Gastrocnemius medialis (tissue), 4 donors: Measurements from ENCODE around the gene SEC61A1. TPM values are rescaled to one million over a fixed set of nuclear protein-coding genes. Genes with fewer than 3 reads are reported as not detected.
A peak's percentile ranks its signal among the peaks of the same experiment; 100 is the strongest.

Source experiments
- ATAC-seq, 2 donors: fragments of 150-250 bp; one replicate each; pipeline ENCODE4 v1.9.1; 2016
- DNase-seq, 2 donors: peaks; one replicate each; pipeline ENCODE4 v3.0.0-alpha.2; 2019
- H3K27ac ChIP-seq, 4 donors: fragments of 200-600 bp; sonication (generic); 1 replicate in 1 of 4; 2 replicates in 3 of 4; pipeline ENCODE4 v1.5.1; 2016 to 2018; ENCODE audit warnings: mild to moderate bottlenecking in 2 of 4, moderate library complexity in 1 of 4
- H3K27me3 ChIP-seq, 3 donors: fragments of 200-600 bp; sonication (generic) in 2 of 3; 1 replicate in 1 of 3; 2 replicates in 2 of 3; pipeline versions ENCODE4 v1.5.1 to v1.6.0; 2016 to 2019; ENCODE audit warnings: mild to moderate bottlenecking in 1 of 3, moderate library complexity in 1 of 3
- H3K36me3 ChIP-seq, 2 donors: fragments of 200-600 bp; sonication (generic) in 1 of 2; one replicate each; pipeline ENCODE4 v1.5.1; 2017 to 2018
- H3K4me1 ChIP-seq, 2 donors: fragments of 200-600 bp; sonication (generic) in 1 of 2; one replicate each; pipeline ENCODE4 v1.5.1; 2016 to 2017; ENCODE audit warnings: mild to moderate bottlenecking in 2 of 2
- H3K4me3 ChIP-seq, 4 donors: fragments of 200-600 bp; sonication (generic) in 3 of 4; 1 replicate in 1 of 4; 2 replicates in 3 of 4; pipeline ENCODE4 v1.5.1; 2016 to 2019; ENCODE audit warnings: mild to moderate bottlenecking in 2 of 4
- H3K9me3 ChIP-seq, 3 donors: fragments of 200-600 bp; sonication (generic) in 2 of 3; 1 replicate in 1 of 3; 2 replicates in 2 of 3; pipeline ENCODE4 v1.5.1; 2016 to 2019
- CTCF ChIP-seq, 5 experiments: fragments of 450-650 bp in 3 of 5; fragments of 200-600 bp in 2 of 5; sonication (generic) in 2 of 5; IDR thresholded peaks in 4 of 5; conservative IDR thresholded peaks in 1 of 5; 1 replicate in 4 of 5; 2 replicates in 1 of 5; pipeline ENCODE4 v1.5.1; 2016 to 2019; ENCODE audit warnings: antibody characterized with exemption in 5 of 5, mild to moderate bottlenecking in 3 of 5, moderate library complexity in 3 of 5
- POLR2A ChIP-seq, 2 donors: fragments of 450-650 bp; IDR thresholded peaks; one replicate each; pipeline ENCODE4 v1.6.1; 2017; ENCODE audit warnings: antibody characterized with exemption in 2 of 2, mild to moderate bottlenecking in 2 of 2, moderate library complexity in 2 of 2
- in situ Hi-C, 4 donors: fragments of 200-750 bp; cut with MboI; loops; one replicate each; pipeline versions ENCODE4 v1.15.0 to v1.8.0; 2017; ENCODE audit warnings: low sequenced_read_pairs in 4 of 4
- intact Hi-C: fragments of 100-400 bp; cut with DNase I; formaldehyde crosslinking; loops from one replicate; pipeline ENCODE4 v1.15.1; 2023; ENCODE audit warnings: low total_unique reads
- total RNA-seq, 4 donors: library from RNA; depleted of rRNA; stranded (reverse); fragments of >200 nt; gene quantifications; one replicate each; pipeline versions ENCODE4 v1.1.0 to v1.2.3, GENCODE V29; 2016

Gene SEC61A1
- total RNA-seq, 4 donors from 2014 or later = 81.6 to 135 (median 106) TPM

GRCh38 chr3:128100638-128101037 lies 48.4 kb downstream of the SEC61A1 start:
- DNase-seq (no peak), ATAC-seq (no peak)
- Histone ChIP-seq H3K4me1 (no peaks in the 10 kb centered on the region), H3K27ac (no peak overlapping the region), H3K4me3 (no peak overlapping the region), H3K27me3 (no peaks in the 10 kb centered on the region), H3K36me3 (peaks cover 0 to 9% of the 10 kb centered on the region in 2 donors), H3K9me3 (no peaks in the 10 kb centered on the region)
- in situ Hi-C loops (no loop called here), intact Hi-C loops (no loop called here)
- no peak for TF ChIP-seq POLR2A (IDR thresholded peaks at IDR 0.05)
- no peak for TF ChIP-seq CTCF (IDR thresholded peaks at IDR 0.05 in 4 of 5, conservative IDR thresholded peaks at IDR 0.05 in 1 of 5)

GRCh38 chr3:128103136-128103676 lies 51.0 kb downstream of the SEC61A1 start:
- Histone ChIP-seq H3K27ac (no peak overlapping the region), H3K36me3 (peaks cover 0 to 9% of the 10 kb centered on the region in 2 donors), H3K4me1 (peaks cover 0 to 2% of the 10 kb centered on the region in 2 donors), H3K9me3 (no peaks in the 10 kb centered on the region), H3K4me3 (no peak overlapping the region), H3K27me3 (no peaks in the 10 kb centered on the region)
- in situ Hi-C loops (no loop called here), intact Hi-C loops (no loop called here)
- no peak for ATAC-seq
- no peak for DNase-seq
- TF ChIP-seq POLR2A (IDR thresholded peaks at IDR 0.05) (no peak), CTCF (IDR thresholded peaks at IDR 0.05 in 4 of 5, conservative IDR thresholded peaks at IDR 0.05 in 1 of 5) (no peak)

GRCh38 chr3:128107834-128108233 lies 55.6 kb downstream of the SEC61A1 start:
- Histone ChIP-seq H3K36me3 (peaks cover 0 to 14% of the 10 kb centered on the region in 2 donors), H3K9me3 (no peaks in the 10 kb centered on the region), H3K4me3 (no peak overlapping the region), H3K27ac (no peak overlapping the region), H3K4me1 (peaks cover 0 to 6% of the 10 kb centered on the region in 2 donors), H3K27me3 (no peaks in the 10 kb centered on the region)
- TF ChIP-seq CTCF (IDR thresholded peaks at IDR 0.05 in 4 of 5, conservative IDR thresholded peaks at IDR 0.05 in 1 of 5) (no peak), POLR2A (IDR thresholded peaks at IDR 0.05) (no peak)
- in situ Hi-C loops = no loop called here
- ATAC-seq = peak in 1 of 2 donors; percentile 51
- intact Hi-C loops = no loop called here
- no peak for DNase-seq

- no peak overlapping the region for H3K4me3 ChIP-seq
- DNase-seq (no peak), ATAC-seq (no peak)
- peaks cover 0 to 15% of the 10 kb centered on the region in 2 donors for H3K36me3 ChIP-seq
- H3K4me1 ChIP-seq = peaks cover 0 to 6% of the 10 kb centered on the region in 2 donors
- TF ChIP-seq CTCF (IDR thresholded peaks at IDR 0.05 in 4 of 5, conservative IDR thresholded peaks at IDR 0.05 in 1 of 5) = no peak
- TF ChIP-seq POLR2A (IDR thresholded peaks at IDR 0.05) = no peak
- intact Hi-C loops = no loop called here
- no peaks in the 10 kb centered on the region for H3K27me3 ChIP-seq
- H3K27ac ChIP-seq = no peak overlapping the region
- in situ Hi-C loops = no loop called here
- no peaks in the 10 kb centered on the region for H3K9me3 ChIP-seq
Measured at GRCh38 chr3:128111147-128111546, 58.9 kb downstream of the SEC61A1 start.
